Neural crest cell (in vitro differentiated cells): ENCODE results near the gene AFM. TPM values are rescaled to one million over a fixed set of nuclear protein-coding genes. Genes with fewer than 3 reads are reported as not detected.

ENCODE experiments used
- DNase-seq: peaks from one replicate; pipeline ENCODE4 v3.0.0; 2021; ENCODE audit warnings: low read depth, mixed read lengths, low spot score
- H3K27ac Mint-ChIP-seq: one replicate; pipeline ENCODE4 v1.8.0; 2021; ENCODE audit warnings: mild to moderate bottlenecking, mixed read lengths; ENCODE audit not compliant: unreplicated experiment
- H3K27me3 Mint-ChIP-seq: 2 replicates; pipeline ENCODE4 v1.8.0; 2021; ENCODE audit warnings: low read depth, mild to moderate bottlenecking, mixed read lengths
- H3K36me3 Mint-ChIP-seq: 2 replicates; pipeline ENCODE4 v1.8.0; 2021; ENCODE audit warnings: low read depth, mild to moderate bottlenecking, mixed read lengths
- H3K4me1 Mint-ChIP-seq: 2 replicates; pipeline ENCODE4 v1.8.0; 2021; ENCODE audit warnings: mixed read lengths
- H3K4me3 Mint-ChIP-seq: one replicate; pipeline ENCODE4 v1.8.0; 2021; ENCODE audit warnings: mild to moderate bottlenecking, mixed read lengths
- H3K9me3 Mint-ChIP-seq: 2 replicates; pipeline ENCODE4 v1.8.0; 2021; ENCODE audit warnings: mixed read lengths
- CTCF ChIP-seq: fragments of 200-600 bp; sonication (generic); conservative IDR thresholded peaks from 2 replicates; pipeline ENCODE4 v1.5.0; 2021; ENCODE audit warnings: antibody characterized with exemption, mild to moderate bottlenecking
- total RNA-seq: library from RNA; stranded (reverse); gene quantifications from 2 replicates; pipeline ENCODE4 v1.2.1, GENCODE V29; 2021

AFM gene
- total RNA-seq, 1 donor from 2014 or later = not detected

DNA sequence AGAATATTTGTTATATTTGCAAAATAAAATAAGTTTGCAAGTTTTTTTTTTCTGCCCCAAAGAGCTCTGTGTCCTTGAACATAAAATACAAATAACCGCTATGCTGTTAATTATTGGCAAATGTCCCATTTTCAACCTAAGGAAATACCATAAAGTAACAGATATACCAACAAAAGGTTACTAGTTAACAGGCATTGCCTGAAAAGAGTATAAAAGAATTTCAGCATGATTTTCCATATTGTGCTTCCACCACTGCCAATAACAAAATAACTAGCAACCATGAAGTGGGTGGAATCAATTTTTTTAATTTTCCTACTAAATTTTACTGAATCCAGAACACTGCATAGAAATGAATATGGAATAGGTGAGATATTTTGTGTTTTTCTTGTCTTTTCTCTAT is 45.6 kb upstream of the AFM start, which contains the start of gene AFP:
Gene AFP (plus strand): TSS at position 238 of the 400 bp plus-strand sequence. CDS start 42 bp downstream, at position 280.
- no peaks in the 10 kb centered on the region for H3K36me3 Mint-ChIP-seq
- no peaks in the 10 kb centered on the region for H3K9me3 Mint-ChIP-seq
- H3K4me1 Mint-ChIP-seq = no peaks in the 10 kb centered on the region
- H3K27ac Mint-ChIP-seq = no peak within 1 kb of the TSS
- no peak for DNase-seq
- H3K27me3 Mint-ChIP-seq = no peaks in the 10 kb centered on the region
- no peak within 1 kb of the TSS for H3K4me3 Mint-ChIP-seq
- TF ChIP-seq CTCF = no peak

DNA sequence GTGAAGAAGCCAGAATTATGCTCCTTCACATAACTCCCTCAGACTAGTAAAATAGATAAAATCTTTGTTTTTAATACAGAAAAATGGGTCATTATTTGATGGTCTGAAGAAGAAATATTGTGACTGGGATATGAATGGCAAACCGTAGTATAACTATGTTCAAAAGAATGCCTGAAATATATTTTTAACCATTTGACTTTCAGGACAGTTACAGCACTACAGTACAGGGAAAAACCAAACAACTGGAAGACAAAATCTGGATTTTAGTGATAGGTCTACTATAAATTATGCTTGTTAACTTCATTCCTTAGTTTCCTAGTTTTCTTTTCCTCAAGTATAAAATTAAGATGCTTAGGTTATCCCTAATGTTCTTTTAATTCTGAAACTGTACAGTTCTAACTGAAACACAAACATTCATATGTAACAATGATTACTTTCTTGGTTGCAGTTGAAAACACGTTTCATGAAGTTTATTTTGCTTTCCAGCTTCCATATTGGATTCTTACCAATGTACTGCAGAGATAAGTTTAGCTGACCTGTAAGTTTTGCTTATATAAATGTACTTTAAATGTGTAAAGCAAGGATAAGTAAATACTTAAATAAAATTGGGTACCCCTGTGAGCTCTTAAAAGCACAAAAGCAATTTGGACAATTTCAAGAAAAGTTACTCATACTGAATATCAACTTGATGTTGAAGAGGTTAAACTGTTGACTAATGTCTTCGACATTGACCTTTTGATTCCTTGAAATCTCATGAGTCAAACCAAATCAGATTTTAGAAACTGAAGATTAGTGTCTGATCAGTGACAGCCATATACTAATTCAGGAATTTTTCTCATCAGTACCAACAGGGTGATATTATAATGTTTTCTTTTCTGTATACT is 44.6 kb upstream of the AFM start:
- H3K9me3 Mint-ChIP-seq = no peaks in the 10 kb centered on the region
- no peak for TF ChIP-seq CTCF
- H3K27ac Mint-ChIP-seq = no peak overlapping the region
- H3K4me1 Mint-ChIP-seq = no peaks in the 10 kb centered on the region
- H3K27me3 Mint-ChIP-seq = no peaks in the 10 kb centered on the region
- H3K4me3 Mint-ChIP-seq = no peak overlapping the region
- DNase-seq = no peak
- no peaks in the 10 kb centered on the region for H3K36me3 Mint-ChIP-seq

DNA sequence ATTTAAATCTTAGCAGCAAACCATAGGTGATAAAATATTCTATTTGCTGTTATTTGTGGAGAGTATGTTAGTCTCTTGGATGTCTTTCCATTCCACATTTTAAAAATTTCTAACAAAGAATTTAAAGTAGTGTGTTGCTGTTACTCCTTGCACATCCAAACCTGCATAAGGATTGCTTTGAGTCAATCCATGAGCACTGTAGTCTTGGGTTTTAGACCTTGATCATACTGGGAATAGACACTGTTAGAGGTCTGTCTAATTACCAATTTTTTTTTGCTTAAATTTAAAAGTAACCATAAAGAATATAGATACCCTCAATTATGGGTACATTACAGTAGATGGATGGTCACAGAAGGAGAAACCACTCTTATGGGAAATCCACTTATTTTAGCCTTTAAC is 44.0 kb upstream of the AFM start:
- H3K36me3 Mint-ChIP-seq = no peaks in the 10 kb centered on the region
- no peak overlapping the region for H3K4me3 Mint-ChIP-seq
- TF ChIP-seq CTCF = no peak
- no peak for DNase-seq
- no peaks in the 10 kb centered on the region for H3K4me1 Mint-ChIP-seq
- H3K9me3 Mint-ChIP-seq = no peaks in the 10 kb centered on the region
- no peak overlapping the region for H3K27ac Mint-ChIP-seq
- H3K27me3 Mint-ChIP-seq = no peaks in the 10 kb centered on the region

- no peaks in the 10 kb centered on the region for H3K4me1 Mint-ChIP-seq
- no peak for DNase-seq
- H3K9me3 Mint-ChIP-seq = no peaks in the 10 kb centered on the region
- no peaks in the 10 kb centered on the region for H3K27me3 Mint-ChIP-seq
- no peak for TF ChIP-seq CTCF
- no peak overlapping the region for H3K27ac Mint-ChIP-seq
- no peaks in the 10 kb centered on the region for H3K36me3 Mint-ChIP-seq
- H3K4me3 Mint-ChIP-seq = no peak overlapping the region
Observed at GRCh38 chr4:73438048-73438447, 43.5 kb upstream of the AFM start.

- DNase-seq = no peak
- no peak overlapping the region for H3K27ac Mint-ChIP-seq
- H3K4me1 Mint-ChIP-seq = no peaks in the 10 kb centered on the region
- no peaks in the 10 kb centered on the region for H3K27me3 Mint-ChIP-seq
- no peak for TF ChIP-seq CTCF
- H3K36me3 Mint-ChIP-seq = no peaks in the 10 kb centered on the region
- no peak overlapping the region for H3K4me3 Mint-ChIP-seq
- H3K9me3 Mint-ChIP-seq = no peaks in the 10 kb centered on the region
Observed at GRCh38 chr4:73438582-73439215, 42.8 kb upstream of the AFM start.
